Upper lobe of left lung (tissue), 6 donors: ENCODE results near the gene DNAH3. TPM values are rescaled to one million over a fixed set of nuclear protein-coding genes. Genes with fewer than 3 reads are reported as not detected.

Experiments
- ATAC-seq, 2 donors: fragments of 200-7000 bp; cut with Tn5 transposase; one replicate each; pipeline ENCODE4 v1.9.1; 2022; ENCODE audit warnings: mild to moderate bottlenecking in 2 of 2, moderate library complexity in 2 of 2; ENCODE audit not compliant: low FRiP score in 2 of 2
- DNase-seq, 2 donors: peaks; one replicate each; pipeline ENCODE4 v3.0.0-alpha.2; 2019 to 2020
- H3K27ac ChIP-seq, 4 donors: fragments of 200-600 bp; sonication (generic); one replicate each; pipeline ENCODE4 v1.5.1; 2016 to 2019
- H3K27me3 ChIP-seq, 4 donors: fragments of 200-600 bp; sonication (generic); one replicate each; pipeline ENCODE4 v1.5.1; 2017 to 2019
- H3K36me3 ChIP-seq, 4 donors: fragments of 200-600 bp; sonication (generic); one replicate each; pipeline ENCODE4 v1.5.1; 2016 to 2019
- H3K4me1 ChIP-seq, 4 donors: fragments of 200-600 bp; sonication (generic); one replicate each; pipeline ENCODE4 v1.5.1; 2018 to 2019
- H3K4me3 ChIP-seq, 4 donors: fragments of 200-600 bp; sonication (generic); one replicate each; pipeline ENCODE4 v1.5.1; 2017 to 2019; ENCODE audit warnings: mild to moderate bottlenecking in 2 of 4, moderate library complexity in 1 of 4
- H3K9me3 ChIP-seq, 4 donors: fragments of 200-600 bp; sonication (generic); one replicate each; pipeline ENCODE4 v1.5.1; 2018 to 2019
- EP300 ChIP-seq, 4 donors: sonication (generic); formaldehyde crosslinking; IDR thresholded peaks; one replicate each; pipeline ENCODE4 v1.5.1; 2017; ENCODE audit warnings: antibody characterized with exemption in 4 of 4, control low read depth in 2 of 4
- POLR2A ChIP-seq, 4 donors: fragments of 450-650 bp; IDR thresholded peaks; one replicate each; pipeline ENCODE4 v1.5.1; 2016 to 2017; ENCODE audit warnings: antibody characterized with exemption in 4 of 4, mild to moderate bottlenecking in 2 of 4
- POLR2AphosphoS5 ChIP-seq, 2 donors: sonication (generic); formaldehyde crosslinking; IDR thresholded peaks; one replicate each; pipeline ENCODE4 v1.5.1; 2017; ENCODE audit warnings: antibody characterized with exemption in 2 of 2
- WGBS, 2 donors: methylation state at CpG; one replicate each; pipeline ENCODE4 v1.1.5; 2017 to 2018; 5-methylcytosine and 5-hydroxymethylcytosine counted together
- total RNA-seq, 6 donors: library from RNA; depleted of rRNA in 4 of 6; stranded (reverse); fragments of >200 nt in 4 of 6; gene quantifications; one replicate each; pipeline versions ENCODE4 v1.1.0 to v1.2.1, GENCODE V29; 2016 to 2021
- TF ChIP-seq, protein P1 (sequence below), 6 experiments: fragments of 450-650 bp in 4 of 6; fragments of 200-600 bp in 2 of 6; sonication (generic) in 2 of 6; IDR thresholded peaks; one replicate each; pipeline ENCODE4 v1.5.1; 2016 to 2019; ENCODE audit warnings: antibody characterized with exemption in 6 of 6
- donor health status: DM: no; HTN: no; CAD: no; lungs with moderate emphysema.
- donor health status: DM: no; HTN: yes; CAD: no; lungs with severe emphysema.

Gene DNAH3
- total RNA-seq, 6 donors from 2014 or later, result 0.23 to 48.1 (median 4.8) TPM

DNA sequence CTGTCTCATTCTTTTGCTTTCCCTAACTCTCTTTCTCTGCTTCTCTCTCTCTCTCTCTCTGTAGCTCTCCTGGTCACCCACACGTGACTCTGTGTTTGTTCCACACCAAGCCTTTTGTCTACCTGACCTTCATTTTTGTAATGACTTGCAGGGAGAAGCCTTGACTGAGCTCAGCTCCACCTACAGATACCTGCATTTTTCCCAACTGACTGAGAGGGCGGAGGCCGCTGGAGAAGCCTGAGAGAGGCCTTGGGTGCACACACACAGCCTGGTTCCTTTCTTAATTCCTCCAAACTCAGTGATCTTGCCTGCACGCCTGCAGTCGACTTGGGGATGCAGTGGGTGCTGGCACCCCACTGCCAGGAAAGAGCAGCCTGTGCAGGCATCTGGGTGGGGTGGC lies 181.3 kb downstream of the DNAH3 start:
- DNase-seq, result no peak
- 87 to 96% methylated on average over 4 to 5 of the region's 5 CpGs for WGBS, 2 donors
- H3K4me3 ChIP-seq, result no peak overlapping the region

DNA sequence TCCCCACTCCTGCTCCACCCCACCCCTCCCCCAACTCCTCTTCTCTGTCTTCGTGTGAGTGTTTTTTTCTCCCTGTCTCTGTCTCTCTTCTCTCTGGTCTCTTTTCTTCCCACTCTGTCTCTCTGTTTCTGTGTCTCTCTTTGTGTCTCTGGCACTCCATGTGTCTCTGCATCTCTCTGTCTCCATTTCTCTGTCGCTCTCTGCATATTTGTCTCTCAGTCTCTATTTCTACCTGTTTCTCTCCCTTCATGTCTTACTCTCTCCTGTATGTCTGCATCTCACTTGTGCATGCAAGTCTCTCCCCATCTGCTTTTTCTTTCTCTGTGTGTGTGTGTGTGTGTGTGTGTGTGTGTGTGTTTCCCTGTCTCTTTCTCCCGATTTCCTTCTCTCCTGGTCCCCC lies 181.9 kb downstream of the DNAH3 start:
- 58 to 71% methylated on average over 3 of the region's 3 CpGs for WGBS, 2 donors
- H3K27me3 ChIP-seq, result no peaks in the 10 kb centered on the region
- DNase-seq (no peak), ATAC-seq (no peak)
- H3K36me3 ChIP-seq, result no peaks in the 10 kb centered on the region
- no peak overlapping the region for H3K4me3 ChIP-seq
- no peaks in the 10 kb centered on the region for H3K4me1 ChIP-seq
- H3K27ac ChIP-seq, result no peak overlapping the region
- no peak for TF ChIP-seq EP300 (IDR thresholded peaks at IDR 0.05)
- TF ChIP-seq POLR2AphosphoS5 (IDR thresholded peaks at IDR 0.05), result no peak
- TF ChIP-seq POLR2A (IDR thresholded peaks at IDR 0.05), result no peak
- TF ChIP-seq, protein P1, sequence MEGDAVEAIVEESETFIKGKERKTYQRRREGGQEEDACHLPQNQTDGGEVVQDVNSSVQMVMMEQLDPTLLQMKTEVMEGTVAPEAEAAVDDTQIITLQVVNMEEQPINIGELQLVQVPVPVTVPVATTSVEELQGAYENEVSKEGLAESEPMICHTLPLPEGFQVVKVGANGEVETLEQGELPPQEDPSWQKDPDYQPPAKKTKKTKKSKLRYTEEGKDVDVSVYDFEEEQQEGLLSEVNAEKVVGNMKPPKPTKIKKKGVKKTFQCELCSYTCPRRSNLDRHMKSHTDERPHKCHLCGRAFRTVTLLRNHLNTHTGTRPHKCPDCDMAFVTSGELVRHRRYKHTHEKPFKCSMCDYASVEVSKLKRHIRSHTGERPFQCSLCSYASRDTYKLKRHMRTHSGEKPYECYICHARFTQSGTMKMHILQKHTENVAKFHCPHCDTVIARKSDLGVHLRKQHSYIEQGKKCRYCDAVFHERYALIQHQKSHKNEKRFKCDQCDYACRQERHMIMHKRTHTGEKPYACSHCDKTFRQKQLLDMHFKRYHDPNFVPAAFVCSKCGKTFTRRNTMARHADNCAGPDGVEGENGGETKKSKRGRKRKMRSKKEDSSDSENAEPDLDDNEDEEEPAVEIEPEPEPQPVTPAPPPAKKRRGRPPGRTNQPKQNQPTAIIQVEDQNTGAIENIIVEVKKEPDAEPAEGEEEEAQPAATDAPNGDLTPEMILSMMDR (IDR thresholded peaks at IDR 0.05), result no peak
- no peaks in the 10 kb centered on the region for H3K9me3 ChIP-seq

More for the DNA sequence above, 181.3 kb downstream of the DNAH3 start:
- Histone ChIP-seq H3K4me1 (no peaks in the 10 kb centered on the region), H3K36me3 (no peaks in the 10 kb centered on the region), H3K27ac (no peak overlapping the region), H3K9me3 (no peaks in the 10 kb centered on the region), H3K27me3 (no peaks in the 10 kb centered on the region)
- TF ChIP-seq, protein P1 (IDR thresholded peaks at IDR 0.05), result no peak
- no peak for TF ChIP-seq POLR2A (IDR thresholded peaks at IDR 0.05)
- no peak for ATAC-seq

DNA sequence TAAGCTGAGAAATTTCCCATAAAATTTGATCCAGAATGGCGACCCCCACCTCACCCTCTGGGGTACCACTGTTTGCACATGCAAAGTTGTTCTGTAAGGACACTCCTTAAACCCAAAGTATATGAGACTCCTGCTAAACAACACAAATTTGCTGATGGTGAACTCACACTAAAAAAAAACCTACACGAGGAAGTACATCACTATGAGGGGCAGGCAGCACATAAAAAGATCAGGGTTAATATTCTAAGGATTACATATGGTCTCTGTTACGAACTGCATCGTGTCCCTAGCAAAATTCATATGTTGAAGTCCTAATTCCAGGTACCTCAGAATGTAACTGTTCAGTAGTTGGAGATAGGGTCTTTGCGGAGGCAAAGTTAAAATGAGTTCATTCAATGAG lies 189.7 kb downstream of the DNAH3 start:
- H3K27me3 ChIP-seq, result no peaks in the 10 kb centered on the region
- TF ChIP-seq POLR2AphosphoS5 (IDR thresholded peaks at IDR 0.05) (no peak), EP300 (IDR thresholded peaks at IDR 0.05) (no peak), POLR2A (IDR thresholded peaks at IDR 0.05) (no peak)
- TF ChIP-seq, protein P1 (IDR thresholded peaks at IDR 0.05), result no peak
- ATAC-seq, result no peak
- no peak overlapping the region for H3K27ac ChIP-seq
- no peak for DNase-seq
- no peak overlapping the region for H3K4me3 ChIP-seq
- no peaks in the 10 kb centered on the region for H3K4me1 ChIP-seq
- 79 to 87% methylated on average over 5 of the region's 5 CpGs for WGBS, 2 donors
- H3K9me3 ChIP-seq, result no peaks in the 10 kb centered on the region
- no peaks in the 10 kb centered on the region for H3K36me3 ChIP-seq

DNA sequence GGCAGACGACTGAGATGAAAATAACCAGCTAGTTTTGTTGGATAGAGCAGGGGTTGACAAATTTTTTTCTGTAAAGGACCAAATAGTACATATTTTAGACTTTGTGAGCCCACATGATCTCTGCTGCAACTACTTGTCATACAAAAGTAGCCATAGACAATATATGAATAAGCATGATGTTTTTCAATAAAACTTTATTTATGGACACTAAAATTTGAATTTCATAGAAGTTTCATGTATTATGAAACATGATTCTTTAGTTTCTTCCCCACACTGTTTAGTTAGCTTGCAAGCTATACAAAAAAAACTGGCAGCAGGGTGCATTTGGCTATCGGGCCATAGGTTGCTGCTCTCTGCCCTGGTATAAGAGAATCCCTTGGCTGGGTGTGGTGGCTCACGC lies 193.5 kb downstream of the DNAH3 start:
- H3K4me3 ChIP-seq, result no peak overlapping the region
- DNase-seq (no peak), ATAC-seq (no peak)
- no peaks in the 10 kb centered on the region for H3K27me3 ChIP-seq
- 89 to 91% methylated on average over 3 of the region's 3 CpGs for WGBS, 2 donors
- no peaks in the 10 kb centered on the region for H3K9me3 ChIP-seq
- H3K36me3 ChIP-seq, result no peaks in the 10 kb centered on the region
- no peak for TF ChIP-seq POLR2AphosphoS5 (IDR thresholded peaks at IDR 0.05)
- no peak for TF ChIP-seq POLR2A (IDR thresholded peaks at IDR 0.05)
- H3K27ac ChIP-seq, result no peak overlapping the region
- H3K4me1 ChIP-seq, result no peaks in the 10 kb centered on the region

DNA sequence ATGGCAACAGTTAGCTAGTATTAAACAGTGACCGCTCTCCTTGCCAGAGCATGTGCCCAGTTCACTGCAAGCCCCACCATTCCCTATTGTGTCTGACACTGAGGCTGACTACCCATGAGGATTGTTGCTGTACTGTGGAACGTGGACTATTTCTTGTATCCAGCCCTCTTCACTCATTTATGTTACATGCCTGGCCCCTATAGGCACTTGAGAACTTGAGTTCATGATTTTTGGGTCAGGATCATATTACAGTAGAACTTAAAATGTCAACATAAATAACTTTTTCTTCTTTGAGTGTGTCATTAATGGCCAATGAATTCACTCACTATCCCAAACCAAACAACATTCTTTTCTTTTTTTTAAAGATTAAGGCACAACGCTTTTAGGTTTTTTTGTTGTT lies 194.3 kb downstream of the DNAH3 start:
- ATAC-seq (no peak), DNase-seq (no peak)
- no peak overlapping the region for H3K27ac ChIP-seq
- no peak overlapping the region for H3K4me3 ChIP-seq
- no peaks in the 10 kb centered on the region for H3K36me3 ChIP-seq
- H3K27me3 ChIP-seq, result no peaks in the 10 kb centered on the region
- 69 to 70% methylated on average over 3 of the region's 3 CpGs for WGBS, 2 donors
- no peaks in the 10 kb centered on the region for H3K9me3 ChIP-seq
- TF ChIP-seq, protein P1 (IDR thresholded peaks at IDR 0.05), result no peak
- no peak for TF ChIP-seq POLR2A (IDR thresholded peaks at IDR 0.05)
- no peak for TF ChIP-seq POLR2AphosphoS5 (IDR thresholded peaks at IDR 0.05)
- TF ChIP-seq EP300 (IDR thresholded peaks at IDR 0.05), result no peak
- H3K4me1 ChIP-seq, result no peaks in the 10 kb centered on the region
